ENCODE data around the gene FGD2. TPM values are rescaled to one million over a fixed set of nuclear protein-coding genes. Genes with fewer than 3 reads are reported as not detected.

The FGD2 gene
- total RNA-seq, 4 donors from 2014 or later: 13.1 to 46.4 (median 29.6) TPM

DNA sequence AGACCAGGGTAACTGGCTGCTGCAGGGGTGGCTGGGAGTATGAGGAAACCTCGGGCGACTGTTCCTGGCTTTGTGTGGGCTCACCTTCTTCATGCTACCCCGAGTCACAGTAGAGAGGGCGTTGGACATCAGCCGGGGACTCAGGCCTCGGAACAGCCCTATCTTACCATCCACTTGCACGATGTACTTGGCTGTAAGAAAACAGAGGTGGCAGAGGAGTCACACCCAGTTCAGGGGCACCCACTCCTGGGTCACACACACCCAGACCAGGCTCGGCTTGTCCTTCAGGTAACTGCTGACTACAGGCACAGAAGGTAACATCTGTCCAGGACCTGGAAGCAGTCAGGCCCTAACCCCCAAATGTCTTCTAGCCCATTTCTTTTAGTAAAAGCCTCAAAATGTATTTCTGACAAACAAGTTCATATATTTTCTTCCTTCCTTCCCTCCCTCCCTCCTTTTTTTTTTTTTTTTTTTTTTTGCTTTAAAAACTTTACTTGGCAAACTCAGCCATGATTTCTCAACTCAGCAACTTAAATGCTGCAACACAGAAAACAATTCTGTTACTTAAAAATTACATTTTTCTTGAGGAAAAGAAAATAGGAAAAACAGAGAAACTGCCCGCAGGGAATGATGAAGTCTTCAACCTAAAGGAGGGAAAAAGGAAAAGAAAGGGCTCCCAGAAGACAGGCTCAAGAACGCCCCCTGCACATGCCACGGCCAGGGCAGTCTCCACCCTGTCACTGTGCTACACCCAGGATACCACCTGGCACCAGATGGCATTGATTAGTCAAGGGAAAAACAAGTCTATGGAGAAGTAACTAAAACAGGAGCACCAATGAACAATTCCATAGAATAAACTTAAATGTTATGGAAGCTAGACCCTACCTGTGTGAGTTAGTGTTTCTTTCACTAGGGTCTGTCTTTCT lies 26.8 kb upstream of the FGD2 start:
- no peaks in the 10 kb centered on the region for H3K27me3 ChIP-seq
- H3K9me3 ChIP-seq: no peaks in the 10 kb centered on the region
- H3K4me1 ChIP-seq: peaks cover 7 to 37% (median 18%) of the 10 kb centered on the region in 4 donors
- intact Hi-C loops (cut with DNase I; ENCODE audit: low total_unique reads) (no loop called here), in situ Hi-C loops (cut with MboI; ENCODE audit: low pct_ligation_motif_present in 1 of 4, low pct_unique_long_range_greater_than_20kb in 1 of 4, low sequenced_read_pairs in 3 of 4) (no loop called here)
- TF ChIP-seq EP300 (IDR thresholded peaks at IDR 0.05; ENCODE audit: low read depth): no peak
- no peak for TF ChIP-seq POLR2A (IDR thresholded peaks at IDR 0.05)
- no peak for TF ChIP-seq POLR2AphosphoS5 (IDR thresholded peaks at IDR 0.05)
- TF ChIP-seq, protein P1, sequence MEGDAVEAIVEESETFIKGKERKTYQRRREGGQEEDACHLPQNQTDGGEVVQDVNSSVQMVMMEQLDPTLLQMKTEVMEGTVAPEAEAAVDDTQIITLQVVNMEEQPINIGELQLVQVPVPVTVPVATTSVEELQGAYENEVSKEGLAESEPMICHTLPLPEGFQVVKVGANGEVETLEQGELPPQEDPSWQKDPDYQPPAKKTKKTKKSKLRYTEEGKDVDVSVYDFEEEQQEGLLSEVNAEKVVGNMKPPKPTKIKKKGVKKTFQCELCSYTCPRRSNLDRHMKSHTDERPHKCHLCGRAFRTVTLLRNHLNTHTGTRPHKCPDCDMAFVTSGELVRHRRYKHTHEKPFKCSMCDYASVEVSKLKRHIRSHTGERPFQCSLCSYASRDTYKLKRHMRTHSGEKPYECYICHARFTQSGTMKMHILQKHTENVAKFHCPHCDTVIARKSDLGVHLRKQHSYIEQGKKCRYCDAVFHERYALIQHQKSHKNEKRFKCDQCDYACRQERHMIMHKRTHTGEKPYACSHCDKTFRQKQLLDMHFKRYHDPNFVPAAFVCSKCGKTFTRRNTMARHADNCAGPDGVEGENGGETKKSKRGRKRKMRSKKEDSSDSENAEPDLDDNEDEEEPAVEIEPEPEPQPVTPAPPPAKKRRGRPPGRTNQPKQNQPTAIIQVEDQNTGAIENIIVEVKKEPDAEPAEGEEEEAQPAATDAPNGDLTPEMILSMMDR (IDR thresholded peaks at IDR 0.05): no peak
- H3K36me3 ChIP-seq: peaks cover 0 to 49% (median 24%) of the 10 kb centered on the region in 4 donors
- WGBS, 2 donors (ENCODE audit: low coverage in 1 of 2): 56 to 86% methylated on average over 4 to 11 of the region's 11 CpGs
- H3K27ac ChIP-seq: no peak overlapping the region
- DNase-seq: no peak
- H3K4me3 ChIP-seq: no peak overlapping the region

- in situ Hi-C loops (cut with MboI; ENCODE audit: low pct_ligation_motif_present in 1 of 4, low pct_unique_long_range_greater_than_20kb in 1 of 4, low sequenced_read_pairs in 3 of 4) (no loop called here), intact Hi-C loops (cut with DNase I; ENCODE audit: low total_unique reads) (no loop called here)
- peaks cover 13 to 44% (median 25%) of the 10 kb centered on the region in 4 donors for H3K4me1 ChIP-seq
- TF ChIP-seq POLR2A (IDR thresholded peaks at IDR 0.05): no peak
- TF ChIP-seq, protein P1 (IDR thresholded peaks at IDR 0.05): peak; percentile 41 to 53 (median 47)
- peak; percentile 45 for DNase-seq
- 37 to 41% methylated on average over 2 to 4 of the region's 4 CpGs for WGBS, 2 donors (ENCODE audit: low coverage in 1 of 2)
- H3K4me3 ChIP-seq: no peak overlapping the region
- peaks cover 0 to 42% (median 20%) of the 10 kb centered on the region in 4 donors for H3K36me3 ChIP-seq
- peak overlapping the region in 1 of 4 donors; percentile 3 for H3K27ac ChIP-seq
- no peaks in the 10 kb centered on the region for H3K9me3 ChIP-seq
- no peaks in the 10 kb centered on the region for H3K27me3 ChIP-seq
Measured at GRCh38 chr6:36979347-36979742, 26.1 kb upstream of the FGD2 start.

GRCh38 chr6:36980129-36980528 lies 25.3 kb upstream of the FGD2 start:
- Histone ChIP-seq H3K36me3 (peaks cover 0 to 34% (median 16%) of the 10 kb centered on the region in 4 donors), H3K4me3 (no peak overlapping the region), H3K4me1 (peaks cover 16 to 52% (median 33%) of the 10 kb centered on the region in 4 donors), H3K27ac (peak overlapping the region in 2 of 4 donors; percentile 3 to 7), H3K27me3 (no peaks in the 10 kb centered on the region), H3K9me3 (no peaks in the 10 kb centered on the region)
- no peak for TF ChIP-seq POLR2AphosphoS5 (IDR thresholded peaks at IDR 0.05)
- no peak for TF ChIP-seq EP300 (IDR thresholded peaks at IDR 0.05; ENCODE audit: low read depth)
- TF ChIP-seq, protein P1 (IDR thresholded peaks at IDR 0.05): no peak
- TF ChIP-seq POLR2A (IDR thresholded peaks at IDR 0.05): no peak
- in situ Hi-C loops (cut with MboI; ENCODE audit: low pct_ligation_motif_present in 1 of 4, low pct_unique_long_range_greater_than_20kb in 1 of 4, low sequenced_read_pairs in 3 of 4) (loop anchor here in 1 of 4 donors (10.0 kb wide), 1 partner anchor 95 kb away; the partner anchor contains the start of gene C6orf89), intact Hi-C loops (cut with DNase I; ENCODE audit: low total_unique reads) (loop anchor here (5.0 kb wide), 1 partner anchor 37 kb away; no protein-coding TSS in a partner anchor)
- DNase-seq: no peak
- WGBS, 2 donors (ENCODE audit: low coverage in 1 of 2): 81 to 91% methylated on average over 6 of the region's 6 CpGs

DNA sequence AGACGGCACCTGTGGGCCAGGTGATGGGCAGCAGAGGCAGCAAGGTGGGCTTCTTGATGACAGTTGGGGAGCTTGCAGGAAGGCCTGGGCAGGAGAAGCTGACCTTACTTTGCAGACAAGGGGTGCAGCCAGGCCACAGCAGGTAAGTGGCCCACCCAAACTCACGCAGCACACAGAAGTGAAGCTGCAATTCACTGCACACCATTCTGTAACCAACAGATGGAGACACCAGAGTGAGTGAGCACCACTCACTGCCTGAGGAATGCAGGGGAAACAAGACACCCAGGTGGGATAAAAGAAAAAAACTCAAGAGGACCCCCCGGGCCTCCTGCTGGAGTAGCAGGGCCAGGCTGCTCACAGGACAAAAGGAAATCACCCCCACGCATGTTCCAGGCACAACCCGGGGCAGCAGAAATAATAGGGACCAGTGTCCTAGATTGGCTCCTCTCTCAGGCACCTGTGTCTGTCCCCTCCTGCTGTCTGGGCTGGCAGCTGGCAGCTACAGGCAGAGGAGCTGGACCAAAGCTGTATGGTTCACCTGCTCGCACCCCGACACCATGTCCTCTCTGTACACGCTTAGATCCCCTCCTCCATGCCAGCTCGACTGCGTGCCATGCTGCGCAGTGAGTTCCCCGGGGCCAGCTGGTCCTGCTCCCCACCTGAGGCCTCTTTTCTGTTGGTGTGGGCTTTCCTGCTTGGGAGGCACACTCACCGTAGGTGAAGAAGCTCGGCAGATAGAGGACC lies 24.4 kb upstream of the FGD2 start:
- no peaks in the 10 kb centered on the region for H3K9me3 ChIP-seq
- H3K4me1 ChIP-seq: peaks cover 16 to 52% (median 34%) of the 10 kb centered on the region in 4 donors
- H3K36me3 ChIP-seq: peaks cover 0 to 25% (median 12%) of the 10 kb centered on the region in 4 donors
- TF ChIP-seq POLR2AphosphoS5 (IDR thresholded peaks at IDR 0.05) (no peak), EP300 (IDR thresholded peaks at IDR 0.05; ENCODE audit: low read depth) (no peak), POLR2A (IDR thresholded peaks at IDR 0.05) (no peak)
- TF ChIP-seq, protein P1 (IDR thresholded peaks at IDR 0.05): no peak
- no peak for DNase-seq
- no peak overlapping the region for H3K4me3 ChIP-seq
- WGBS, 2 donors (ENCODE audit: low coverage in 1 of 2): 80% methylated on average over 14 of the region's 14 CpGs; no CpG with 5 or more reads in 1 of the 2 donors
- no peaks in the 10 kb centered on the region for H3K27me3 ChIP-seq
- no peak overlapping the region for H3K27ac ChIP-seq
- in situ Hi-C loops (cut with MboI; ENCODE audit: low pct_ligation_motif_present in 1 of 4, low pct_unique_long_range_greater_than_20kb in 1 of 4, low sequenced_read_pairs in 3 of 4) (loop anchor here in 1 of 4 donors (10.0 kb wide), 1 partner anchor 96 kb away; the partner anchor contains the start of gene C6orf89), intact Hi-C loops (cut with DNase I; ENCODE audit: low total_unique reads) (loop anchor here (5.0 kb wide), 1 partner anchor 36 kb away; no protein-coding TSS in a partner anchor)

All from transverse colon (tissue), 4 donors.